B cell (primary cell): ENCODE data around the gene SPPL2B. TPM values are rescaled to one million over a fixed set of nuclear protein-coding genes. Genes with fewer than 3 reads are reported as not detected.

ENCODE experiments used
- ATAC-seq: fragments of 200-7000 bp; cut with Tn5 transposase; one replicate; pipeline ENCODE4 v1.10.0; 2021; ENCODE audit warnings: low read depth, mild to moderate bottlenecking, moderate number of reproducible peaks, moderate library complexity
- CTCF ChIA-PET: fragments of 350-600 bp; sonication (Branson Sonifier 250); formaldehyde crosslinking; loops from one replicate; lab custom pipeline; 2021; ENCODE audit warnings: antibody characterized with exemption, inconsistent platforms; lab: Charles Lee
- POLR2A ChIA-PET: fragments of 350-600 bp; sonication (Branson Sonifier 250); formaldehyde crosslinking; loops from one replicate; lab custom pipeline; 2021; ENCODE audit warnings: antibody characterized with exemption; lab: Charles Lee
- DNase-seq: peaks from one replicate; pipeline ENCODE4 v3.0.0; 2013
- H2AFZ ChIP-seq: 2 replicates; pipeline ENCODE4 v1.6.1; 2012; ENCODE audit warnings: mild to moderate bottlenecking, low read depth, low read length; ENCODE audit not compliant: insufficient read depth, poor library complexity, severe bottlenecking
- H3K27ac ChIP-seq, 2 donors: 1 replicate in 1 of 2; 2 replicates in 1 of 2; pipeline ENCODE4 v1.5.1; 2012 to 2013; ENCODE audit warnings: low read length in 2 of 2, mild to moderate bottlenecking in 2 of 2, moderate library complexity in 1 of 2
- H3K27me3 ChIP-seq, 4 experiments: fragments of 200-600 bp in 1 of 4; sonication (generic) in 1 of 4; replicated peaks in 1 of 4; 1 replicate in 2 of 4; 2 replicates in 2 of 4; pipeline versions ENCODE4 v1.6.1 to v1.7.0; 2013 to 2016; ENCODE audit warnings: low read length in 3 of 4, mild to moderate bottlenecking in 2 of 4, mixed read lengths in 1 of 4, moderate library complexity in 1 of 4; ENCODE audit not compliant: insufficient read depth in 4 of 4, control insufficient read depth in 3 of 4; ENCODE audit errors: control extremely low read depth in 1 of 4
- H3K36me3 ChIP-seq, 2 experiments: replicated peaks in 1 of 2; 1 replicate in 1 of 2; 2 replicates in 1 of 2; pipeline versions ENCODE4 v1.6.1 to v1.7.1; 2013; ENCODE audit warnings: low read length in 1 of 2; ENCODE audit not compliant: insufficient read depth in 2 of 2, control insufficient read depth in 1 of 2; ENCODE audit errors: control extremely low read depth in 1 of 2, extremely low read depth in 1 of 2
- H3K4me1 ChIP-seq, 2 donors: fragments of 200-600 bp in 1 of 2; sonication (generic) in 1 of 2; 1 replicate in 1 of 2; 2 replicates in 1 of 2; pipeline versions ENCODE4 v1.5.1 to v1.6.1; 2013 to 2017; ENCODE audit warnings: low read length in 2 of 2; ENCODE audit not compliant: control insufficient read depth in 2 of 2, insufficient read depth in 2 of 2
- H3K4me2 ChIP-seq: replicated peaks from 2 replicates; pipeline ENCODE3; 2012; ENCODE audit warnings: mild to moderate bottlenecking, low read depth, low read length; ENCODE audit not compliant: poor library complexity, severe bottlenecking
- H3K4me3 ChIP-seq, 5 experiments: fragments of 200-600 bp in 1 of 5; sonication (generic) in 1 of 5; 1 replicate in 3 of 5; 2 replicates in 2 of 5; pipeline versions ENCODE4 v1.5.1 to v1.7.0; 2011 to 2016; ENCODE audit warnings: low read length in 4 of 5, mild to moderate bottlenecking in 4 of 5, low read depth in 2 of 5, control low read depth in 1 of 5, moderate library complexity in 1 of 5; ENCODE audit not compliant: insufficient read depth in 1 of 5; ENCODE audit errors: control extremely low read depth in 1 of 5, extremely low read depth in 1 of 5
- H3K79me2 ChIP-seq: fragments of 200-600 bp; sonication (generic); one replicate; pipeline ENCODE4 v1.6.0; 2016; ENCODE audit warnings: low read length; ENCODE audit not compliant: control insufficient read depth, insufficient read depth
- H3K9ac ChIP-seq: fragments of 200-600 bp; sonication (generic); 2 replicates; pipeline ENCODE4 v1.6.1; 2017; ENCODE audit warnings: mild to moderate bottlenecking, low read length, moderate library complexity
- H3K9me3 ChIP-seq, 3 donors: one replicate each; pipeline versions ENCODE4 v1.6.1 to v1.7.1; 2013; ENCODE audit warnings: low read length in 2 of 3; ENCODE audit not compliant: control insufficient read depth in 2 of 3, insufficient read depth in 1 of 3; ENCODE audit errors: control extremely low read depth in 1 of 3
- H4K20me1 ChIP-seq: 2 replicates; pipeline ENCODE4 v1.6.0; 2012; ENCODE audit warnings: mild to moderate bottlenecking, low read length; ENCODE audit not compliant: insufficient read depth, control insufficient read depth, poor library complexity, severe bottlenecking
- H3K27ac Mint-ChIP-seq: one replicate; pipeline ENCODE4 v1.8.0; 2021; ENCODE audit warnings: mixed read lengths
- H3K27me3 Mint-ChIP-seq: one replicate; pipeline ENCODE4 v1.8.0; 2021; ENCODE audit warnings: mixed read lengths
- H3K4me1 Mint-ChIP-seq: one replicate; pipeline ENCODE4 v1.8.0; 2021; ENCODE audit warnings: mixed read lengths
- H3K4me3 Mint-ChIP-seq: one replicate; pipeline ENCODE4 v1.8.0; 2021; ENCODE audit warnings: mixed read lengths
- H3K9me3 Mint-ChIP-seq: one replicate; pipeline ENCODE4 v1.8.0; 2022; ENCODE audit warnings: mixed read lengths; ENCODE audit not compliant: insufficient read depth
- CTCF ChIP-seq: fragments of 200-600 bp; IDR thresholded peaks from one replicate; pipeline ENCODE4 v1.8.0; 2022; ENCODE audit warnings: antibody characterized with exemption, mild to moderate bottlenecking
- EZH2 ChIP-seq: IDR thresholded peaks from 2 replicates; pipeline ENCODE4 v1.6.1; 2012; ENCODE audit warnings: borderline replicate concordance, low read depth, mild to moderate bottlenecking, moderate library complexity, low read length; ENCODE audit not compliant: insufficient read depth, poor library complexity, severe bottlenecking
- WGBS: methylation state at CpG from one replicate; pipeline ENCODE4 v1.1.5; 2013; ENCODE audit warnings: missing lambda C conversion rate; ENCODE audit not compliant: insufficient coverage; 5-methylcytosine and 5-hydroxymethylcytosine counted together
- intact Hi-C: fragments of 100-400 bp; cut with micrococcal nuclease; formaldehyde crosslinking; loops from one replicate; pipeline ENCODE4 v1.10.0; 2022
- polyA plus RNA-seq: library from polyadenylated mRNA; depleted of rRNA; stranded (reverse); fragments of >200 nt; gene quantifications from 2 replicates; pipeline ENCODE4 v1.2.3, GENCODE V29; 2012
- total RNA-seq, 2 donors: library from RNA; stranded (reverse); fragments of 120-200 nt in 1 of 2; gene quantifications; 1 replicate in 1 of 2; 2 replicates in 1 of 2; pipeline versions ENCODE4 v1.2.3 to v1.2.4, GENCODE V29; 2013 to 2022

The SPPL2B gene
- total and polyA plus RNA-seq, 2 donors (not counting 1 experiment from before 2014, with no cell fraction given): 415 to 479 TPM

GRCh38 chr19:2321565-2322283, 6.8 kb upstream of the SPPL2B start:
- Histone ChIP-seq H3K4me2 (no peak overlapping the region), H3K9ac (no peak overlapping the region), H4K20me1 (no peaks in the 10 kb centered on the region), H3K4me1 (peaks cover 52 to 63% of the 10 kb centered on the region in 2 donors), H3K27me3 (no peaks in the 10 kb centered on the region), H3K79me2 (peaks cover 47% of the 10 kb centered on the region), H3K27ac (no peak overlapping the region), H3K36me3 (peaks cover 0 to 39% of the 10 kb centered on the region in 2 experiments), H3K9me3 (no peaks in the 10 kb centered on the region), H3K4me3 (no peak overlapping the region), H2AFZ (no peak overlapping the region)
- no peak for TF ChIP-seq EZH2
- no peak for TF ChIP-seq CTCF
- Mint-ChIP-seq H3K9me3 (no peaks in the 10 kb centered on the region), H3K27me3 (no peaks in the 10 kb centered on the region), H3K4me1 (peaks cover 58% of the 10 kb centered on the region), H3K4me3 (no peak overlapping the region), H3K27ac (no peak overlapping the region)
- POLR2A ChIA-PET: interaction anchor here (0.5 to 3.7 kb wide), 6 partner anchors 11 to 61 kb away, joined by 3 to 19 read pairs (median 7); no protein-coding TSS in a partner anchor
- CTCF ChIA-PET: interaction anchor here (0.6 to 1.5 kb wide), 3 partner anchors 58 to 82 kb away, joined by 3 to 4 read pairs (median 4); no protein-coding TSS in a partner anchor
- ATAC-seq (no peak), DNase-seq (no peak)
- WGBS: 87% methylated on average over 38 of the region's 39 CpGs
- intact Hi-C loops: no loop called here

GRCh38 chr19:2323707-2324106, 4.8 kb upstream of the SPPL2B start:
- Histone ChIP-seq H3K9ac (no peak overlapping the region), H3K27me3 (no peaks in the 10 kb centered on the region), H3K27ac (peak overlapping the region; percentile 85 to 90), H3K79me2 (peaks cover 67% of the 10 kb centered on the region), H3K4me2 (peak overlapping the region; percentile 81), H3K36me3 (peaks cover 0 to 42% of the 10 kb centered on the region in 2 experiments), H3K4me1 (peaks cover 50 to 61% of the 10 kb centered on the region in 2 donors), H2AFZ (no peak overlapping the region), H4K20me1 (no peaks in the 10 kb centered on the region), H3K4me3 (no peak overlapping the region), H3K9me3 (no peaks in the 10 kb centered on the region)
- intact Hi-C loops: loop anchor here (1.0 kb wide), 1 partner anchor 9 kb away; no protein-coding TSS in a partner anchor
- H3K9me3 Mint-ChIP-seq: no peaks in the 10 kb centered on the region
- ATAC-seq (no peak), DNase-seq (no peak)
- H3K4me3 Mint-ChIP-seq: peak overlapping the region; percentile 89
- TF ChIP-seq EZH2 (no peak), CTCF (no peak)
- 73% methylated on average over 4 of the region's 19 CpGs for WGBS
- ChIA-PET CTCF (interaction anchor here (0.7 to 5.1 kb wide), 3 partner anchors 8 to 69 kb away, joined by 3 to 24 read pairs (median 5); no protein-coding TSS in a partner anchor), POLR2A (interaction anchor here (0.5 to 3.7 kb wide), 4 partner anchors 9 to 272 kb away, joined by 3 to 19 read pairs (median 8); no protein-coding TSS in a partner anchor)
- no peak overlapping the region for H3K27ac Mint-ChIP-seq
- no peaks in the 10 kb centered on the region for H3K27me3 Mint-ChIP-seq
- H3K4me1 Mint-ChIP-seq: peaks cover 54% of the 10 kb centered on the region
